Sigmoid colon (tissue), 7 donors: ENCODE measurements around the gene PYGM. TPM values are rescaled to one million over a fixed set of nuclear protein-coding genes. Genes with fewer than 3 reads are reported as not detected.

ENCODE experiments used
- DNase-seq: peaks from one replicate; pipeline ENCODE4 v3.0.0-alpha.2; 2019
- H3K27ac ChIP-seq, 4 donors: fragments of 200-600 bp; sonication (generic); one replicate each; pipeline ENCODE4 v1.5.1; 2016 to 2019; ENCODE audit warnings: mild to moderate bottlenecking in 1 of 4
- H3K27me3 ChIP-seq, 3 donors: fragments of 200-600 bp; sonication (generic); one replicate each; pipeline ENCODE4 v1.5.1; 2019; ENCODE audit warnings: mild to moderate bottlenecking in 1 of 3
- H3K36me3 ChIP-seq, 4 donors: fragments of 200-600 bp; sonication (generic); one replicate each; pipeline ENCODE4 v1.5.1; 2016 to 2019
- H3K4me1 ChIP-seq, 4 donors: fragments of 200-600 bp; sonication (generic); one replicate each; pipeline ENCODE4 v1.5.1; 2017 to 2019
- H3K4me3 ChIP-seq, 4 donors: fragments of 200-600 bp; sonication (generic); one replicate each; pipeline ENCODE4 v1.5.1; 2017 to 2019; ENCODE audit warnings: mild to moderate bottlenecking in 2 of 4, moderate library complexity in 1 of 4
- H3K9me3 ChIP-seq, 4 donors: fragments of 200-600 bp in 3 of 4; sonication (generic) in 3 of 4; one replicate each; pipeline versions ENCODE4 v1.5.1 to v1.6.1; 2013 to 2019
- EP300 ChIP-seq, 4 donors: sonication (generic); formaldehyde crosslinking; IDR thresholded peaks; one replicate each; pipeline ENCODE4 v1.6.1; 2017; ENCODE audit warnings: antibody characterized with exemption in 4 of 4
- POLR2A ChIP-seq, 2 donors: fragments of 450-650 bp; IDR thresholded peaks; one replicate each; pipeline ENCODE4 v1.6.1; 2016; ENCODE audit warnings: antibody characterized with exemption in 2 of 2, mild to moderate bottlenecking in 2 of 2, moderate library complexity in 2 of 2
- POLR2AphosphoS5 ChIP-seq, 4 donors: sonication (generic); formaldehyde crosslinking; IDR thresholded peaks; one replicate each; pipeline ENCODE4 v1.6.1; 2017; ENCODE audit warnings: antibody characterized with exemption in 4 of 4
- WGBS, 2 donors: extraction: QIAGEN DNeasy Blood & Tissue Kit; methylation state at CpG; one replicate each; pipeline ENCODE4 v1.1.7; 2013; 5-methylcytosine and 5-hydroxymethylcytosine counted together
- intact Hi-C: fragments of 100-400 bp; cut with DNase I; formaldehyde crosslinking; loops from one replicate; pipeline ENCODE4 v1.15.1; 2023
- polyA plus RNA-seq, 3 donors: library from polyadenylated mRNA; stranded (reverse); fragments of 200-250 nt; gene quantifications; one replicate each; pipeline ENCODE4 v1.2.3, GENCODE V29; 2013
- total RNA-seq, 4 donors: library from RNA; depleted of rRNA; stranded (reverse); fragments of >200 nt; gene quantifications; one replicate each; pipeline ENCODE4 v1.1.0, GENCODE V29; 2016
- TF ChIP-seq, protein P1 (sequence below), 4 experiments: fragments of 450-650 bp in 3 of 4; fragments of 200-600 bp in 1 of 4; IDR thresholded peaks; one replicate each; pipeline ENCODE4 v1.5.1; 2016 to 2019; ENCODE audit warnings: antibody characterized with exemption in 4 of 4, mild to moderate bottlenecking in 3 of 4, moderate library complexity in 2 of 4
- donor health status: healthy with polysubstance abuse.
- donor health status: Bipolar disorder and iron deficiency.
- donor health status: healthy.

PYGM gene
- total and polyA plus RNA-seq, 7 donors = 0.23 to 42.1 (median 10.5) TPM

DNA sequence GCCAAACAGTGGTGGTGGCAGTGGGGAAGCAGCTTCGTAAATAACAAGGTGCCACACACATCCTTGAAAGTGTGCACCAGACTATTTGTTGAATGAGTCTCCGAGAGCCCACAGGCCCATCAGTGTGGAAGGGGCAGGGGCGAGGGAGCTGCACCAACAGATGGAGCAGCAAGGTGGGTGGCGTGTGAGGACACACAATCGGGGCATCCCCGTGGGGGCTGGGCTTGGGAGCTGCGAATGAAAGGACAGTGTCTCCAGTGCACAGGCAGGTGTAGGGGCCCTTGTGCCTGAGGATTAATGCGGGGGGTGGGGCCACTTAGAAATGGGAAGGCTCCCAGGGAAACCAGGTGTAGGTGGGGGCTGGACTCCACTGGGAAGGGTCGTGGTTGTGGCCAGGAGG lies 39.6 kb downstream of the PYGM start:
- TF ChIP-seq EP300 (IDR thresholded peaks at IDR 0.05) = no peak
- TF ChIP-seq, protein P1, sequence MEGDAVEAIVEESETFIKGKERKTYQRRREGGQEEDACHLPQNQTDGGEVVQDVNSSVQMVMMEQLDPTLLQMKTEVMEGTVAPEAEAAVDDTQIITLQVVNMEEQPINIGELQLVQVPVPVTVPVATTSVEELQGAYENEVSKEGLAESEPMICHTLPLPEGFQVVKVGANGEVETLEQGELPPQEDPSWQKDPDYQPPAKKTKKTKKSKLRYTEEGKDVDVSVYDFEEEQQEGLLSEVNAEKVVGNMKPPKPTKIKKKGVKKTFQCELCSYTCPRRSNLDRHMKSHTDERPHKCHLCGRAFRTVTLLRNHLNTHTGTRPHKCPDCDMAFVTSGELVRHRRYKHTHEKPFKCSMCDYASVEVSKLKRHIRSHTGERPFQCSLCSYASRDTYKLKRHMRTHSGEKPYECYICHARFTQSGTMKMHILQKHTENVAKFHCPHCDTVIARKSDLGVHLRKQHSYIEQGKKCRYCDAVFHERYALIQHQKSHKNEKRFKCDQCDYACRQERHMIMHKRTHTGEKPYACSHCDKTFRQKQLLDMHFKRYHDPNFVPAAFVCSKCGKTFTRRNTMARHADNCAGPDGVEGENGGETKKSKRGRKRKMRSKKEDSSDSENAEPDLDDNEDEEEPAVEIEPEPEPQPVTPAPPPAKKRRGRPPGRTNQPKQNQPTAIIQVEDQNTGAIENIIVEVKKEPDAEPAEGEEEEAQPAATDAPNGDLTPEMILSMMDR (IDR thresholded peaks at IDR 0.05) = no peak
- TF ChIP-seq POLR2A (IDR thresholded peaks at IDR 0.05) = no peak
- TF ChIP-seq POLR2AphosphoS5 (IDR thresholded peaks at IDR 0.05) = no peak
- DNase-seq = peak; percentile 61
- no peak overlapping the region for H3K27ac ChIP-seq
- intact Hi-C loops = loop anchor here (5.0 kb wide), 1 partner anchor 168 kb away; no protein-coding TSS in a partner anchor
- no peaks in the 10 kb centered on the region for H3K9me3 ChIP-seq
- H3K4me1 ChIP-seq = peaks cover 0 to 7% (median 3%) of the 10 kb centered on the region in 4 donors
- no peaks in the 10 kb centered on the region for H3K36me3 ChIP-seq
- peaks cover 13 to 76% (median 68%) of the 10 kb centered on the region in 3 donors for H3K27me3 ChIP-seq
- no peak overlapping the region for H3K4me3 ChIP-seq
- WGBS, 2 donors = 61 to 77% methylated on average over 9 of the region's 9 CpGs

DNA sequence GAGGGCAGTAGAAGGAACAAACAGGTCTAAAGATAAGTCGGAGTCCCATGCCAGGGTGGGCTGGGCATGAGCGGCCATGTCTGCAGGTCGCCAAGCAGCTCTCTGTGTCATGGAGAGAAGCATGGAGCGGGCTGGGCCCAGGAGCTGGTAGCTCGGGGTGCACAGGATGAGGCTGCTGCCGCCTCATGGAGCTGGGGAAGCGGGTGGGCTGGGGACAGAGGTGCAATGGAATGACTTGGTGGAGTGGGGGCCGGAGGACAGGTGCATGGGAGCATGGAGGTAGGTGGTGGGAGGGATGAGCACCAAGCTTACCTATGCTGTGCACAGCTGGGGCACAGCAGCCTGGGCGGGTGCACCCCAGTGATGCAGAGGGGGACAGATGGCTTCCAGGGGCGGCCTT lies 40.4 kb downstream of the PYGM start:
- Histone ChIP-seq H3K27me3 (peaks cover 15 to 84% (median 69%) of the 10 kb centered on the region in 3 donors), H3K27ac (no peak overlapping the region), H3K4me3 (no peak overlapping the region), H3K36me3 (no peaks in the 10 kb centered on the region), H3K4me1 (peaks cover 0 to 7% (median 3%) of the 10 kb centered on the region in 4 donors), H3K9me3 (no peaks in the 10 kb centered on the region)
- TF ChIP-seq POLR2A (IDR thresholded peaks at IDR 0.05) (no peak), POLR2AphosphoS5 (IDR thresholded peaks at IDR 0.05) (no peak), EP300 (IDR thresholded peaks at IDR 0.05) (no peak)
- TF ChIP-seq, protein P1 (IDR thresholded peaks at IDR 0.05) = no peak
- no peak for DNase-seq
- intact Hi-C loops = no loop called here
- 84 to 88% methylated on average over 10 of the region's 10 CpGs for WGBS, 2 donors

DNA sequence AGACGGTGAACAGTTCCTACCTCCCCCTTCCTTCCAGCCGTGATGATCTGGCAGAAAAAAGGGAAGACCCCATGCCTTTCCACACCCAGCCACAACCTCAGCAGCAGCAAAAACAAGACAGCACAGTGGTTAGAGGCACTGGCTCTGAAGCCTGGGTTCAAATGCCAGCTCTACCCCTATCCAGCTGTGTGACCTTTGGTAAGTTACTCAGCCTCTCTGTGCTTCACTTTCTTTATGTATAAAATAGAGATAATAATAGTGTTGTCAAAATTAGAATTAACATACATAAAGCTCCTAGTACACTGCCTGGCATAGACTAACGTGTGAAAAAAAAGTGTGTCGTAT lies 41.0 kb downstream of the PYGM start:
- Histone ChIP-seq H3K9me3 (no peaks in the 10 kb centered on the region), H3K4me3 (no peak overlapping the region), H3K4me1 (peaks cover 0 to 8% (median 4%) of the 10 kb centered on the region in 4 donors), H3K27me3 (peaks cover 21 to 90% (median 74%) of the 10 kb centered on the region in 3 donors), H3K36me3 (no peaks in the 10 kb centered on the region), H3K27ac (no peak overlapping the region)
- TF ChIP-seq POLR2AphosphoS5 (IDR thresholded peaks at IDR 0.05) (no peak), EP300 (IDR thresholded peaks at IDR 0.05) (no peak)
- TF ChIP-seq, protein P1 (IDR thresholded peaks at IDR 0.05) = no peak
- WGBS, 2 donors = 58 to 65% methylated on average over 4 of the region's 4 CpGs
- intact Hi-C loops = no loop called here
- DNase-seq = no peak

DNA sequence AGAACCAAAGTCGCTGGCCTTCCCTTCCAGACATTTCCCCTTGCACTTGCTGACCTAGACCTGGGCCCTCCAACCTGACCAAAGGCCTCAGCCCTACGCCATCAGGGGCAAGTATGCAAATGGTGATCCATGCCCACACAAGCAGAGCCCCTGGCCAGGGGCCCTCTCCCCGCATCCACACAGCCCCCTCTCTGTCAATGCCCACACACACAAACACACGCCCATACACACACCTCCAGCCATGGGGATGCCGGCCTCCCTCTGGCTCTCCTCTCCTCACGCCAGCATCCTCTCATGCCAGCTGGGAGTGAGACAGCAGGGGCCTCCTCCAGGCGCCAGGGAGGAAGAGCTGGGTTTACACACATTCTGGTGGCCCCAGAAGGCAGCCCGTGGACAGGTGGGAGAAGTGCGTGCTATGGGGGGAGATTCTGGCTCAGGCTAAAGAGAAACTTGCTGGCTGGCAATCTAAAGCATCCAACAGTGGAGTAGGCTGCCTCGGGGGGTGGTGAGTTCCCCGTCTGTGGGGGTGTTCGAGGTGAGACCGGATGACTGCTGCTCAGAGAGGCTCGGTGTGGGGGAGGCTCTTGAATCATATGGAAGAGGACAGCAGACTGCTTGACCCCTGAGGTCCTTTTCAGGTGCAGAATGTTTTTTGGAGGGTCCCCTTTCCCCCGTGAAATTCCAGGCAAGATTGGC lies 41.5 kb downstream of the PYGM start:
- Histone ChIP-seq H3K27ac (no peak overlapping the region), H3K4me3 (no peak overlapping the region), H3K4me1 (peaks cover 0 to 6% (median 5%) of the 10 kb centered on the region in 4 donors), H3K9me3 (no peaks in the 10 kb centered on the region), H3K36me3 (no peaks in the 10 kb centered on the region), H3K27me3 (peaks cover 25 to 96% (median 79%) of the 10 kb centered on the region in 3 donors)
- peak; percentile 56 for DNase-seq
- intact Hi-C loops = no loop called here
- no peak for TF ChIP-seq POLR2A (IDR thresholded peaks at IDR 0.05)
- TF ChIP-seq POLR2AphosphoS5 (IDR thresholded peaks at IDR 0.05) = no peak
- TF ChIP-seq, protein P1 (IDR thresholded peaks at IDR 0.05) = no peak
- no peak for TF ChIP-seq EP300 (IDR thresholded peaks at IDR 0.05)
- 63 to 79% methylated on average over 15 of the region's 15 CpGs for WGBS, 2 donors

DNA sequence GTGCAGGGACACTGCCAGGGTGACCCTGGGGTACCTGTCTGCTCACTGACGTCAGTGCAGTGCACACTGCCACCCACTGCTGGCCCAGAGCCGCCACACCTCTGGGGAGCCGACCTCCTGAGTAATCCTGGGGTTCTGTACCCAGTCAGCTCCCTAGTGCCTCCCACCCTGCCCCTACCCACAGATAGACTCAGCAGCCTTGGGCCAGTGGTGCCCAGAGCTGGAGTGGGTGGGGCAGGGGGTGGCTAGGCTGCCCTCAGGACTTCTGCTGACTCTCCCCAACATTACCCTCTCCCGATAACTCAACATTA lies 42.6 kb downstream of the PYGM start:
- TF ChIP-seq POLR2A (IDR thresholded peaks at IDR 0.05) (no peak), POLR2AphosphoS5 (IDR thresholded peaks at IDR 0.05) (no peak), EP300 (IDR thresholded peaks at IDR 0.05) (no peak)
- TF ChIP-seq, protein P1 (IDR thresholded peaks at IDR 0.05) = no peak
- intact Hi-C loops = no loop called here
- H3K4me3 ChIP-seq = no peak overlapping the region
- H3K27ac ChIP-seq = no peak overlapping the region
- 50 to 70% methylated on average over 4 of the region's 4 CpGs for WGBS, 2 donors
- no peak for DNase-seq
- no peaks in the 10 kb centered on the region for H3K36me3 ChIP-seq
- H3K9me3 ChIP-seq = no peaks in the 10 kb centered on the region
- H3K4me1 ChIP-seq = peaks cover 0 to 16% (median 15%) of the 10 kb centered on the region in 4 donors
- H3K27me3 ChIP-seq = peaks cover 35 to 98% (median 81%) of the 10 kb centered on the region in 3 donors
